ENCODE results near the gene HSP90B1. TPM values are rescaled to one million over a fixed set of nuclear protein-coding genes. Genes with fewer than 3 reads are reported as not detected.
A peak's percentile ranks its signal among the peaks of the same experiment; 100 is the strongest.

The HSP90B1 gene
- 982 and 1,069 TPM in 2 replicates for total RNA-seq (2014; rRNA removed; shearing (Covaris generic))
- 962 and 1,044 TPM in 2 replicates for polyA plus RNA-seq (2015; cell fraction: cytosol; rRNA removed)
- 1,147 and 1,501 TPM in 2 replicates for polyA plus RNA-seq (2015; cell fraction: nucleus; rRNA removed)

- in situ Hi-C loops (cut with HindIII; ENCODE audit: low pct_unique_long_range_greater_than_20kb, low sequenced_read_pairs), result no loop called here
Measured at GRCh38 chr12:103930034-103930786, at the start of gene HSP90B1. TSS of gene HSP90B1 (plus strand) at chr12:103930410. CDS start at chr12:103930516, 106 bp downstream.

DNA sequence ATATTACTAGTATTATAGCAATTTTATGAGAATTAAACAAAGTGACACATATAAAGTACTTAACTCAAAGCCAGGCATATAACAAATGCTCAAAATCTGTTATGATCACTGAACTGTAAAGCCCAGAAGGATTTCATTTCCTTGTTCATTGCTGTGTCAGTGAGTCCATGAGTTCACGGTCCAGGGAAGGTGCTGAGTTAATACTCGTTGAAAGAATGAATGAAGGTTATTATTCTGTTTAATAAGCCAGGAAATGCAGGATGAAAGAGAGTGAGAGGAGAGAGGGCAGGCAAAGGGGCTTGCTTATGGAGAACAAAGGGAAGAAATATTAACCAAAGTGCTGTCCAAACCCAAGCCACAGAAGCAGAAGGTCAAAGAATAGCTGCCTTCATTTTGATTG lies 48.9 kb upstream of the HSP90B1 start:
- in situ Hi-C loops (cut with HindIII; ENCODE audit: low pct_unique_long_range_greater_than_20kb, low sequenced_read_pairs), result no loop called here
- DNase-seq (ENCODE audit: low read depth, low spot score), result peak; percentile 15

More at GRCh38 chr12:103930034-103930786, at the start of gene HSP90B1:
- DNase-seq (ENCODE audit: low read depth, low spot score), result peak; percentile 100

DNA sequence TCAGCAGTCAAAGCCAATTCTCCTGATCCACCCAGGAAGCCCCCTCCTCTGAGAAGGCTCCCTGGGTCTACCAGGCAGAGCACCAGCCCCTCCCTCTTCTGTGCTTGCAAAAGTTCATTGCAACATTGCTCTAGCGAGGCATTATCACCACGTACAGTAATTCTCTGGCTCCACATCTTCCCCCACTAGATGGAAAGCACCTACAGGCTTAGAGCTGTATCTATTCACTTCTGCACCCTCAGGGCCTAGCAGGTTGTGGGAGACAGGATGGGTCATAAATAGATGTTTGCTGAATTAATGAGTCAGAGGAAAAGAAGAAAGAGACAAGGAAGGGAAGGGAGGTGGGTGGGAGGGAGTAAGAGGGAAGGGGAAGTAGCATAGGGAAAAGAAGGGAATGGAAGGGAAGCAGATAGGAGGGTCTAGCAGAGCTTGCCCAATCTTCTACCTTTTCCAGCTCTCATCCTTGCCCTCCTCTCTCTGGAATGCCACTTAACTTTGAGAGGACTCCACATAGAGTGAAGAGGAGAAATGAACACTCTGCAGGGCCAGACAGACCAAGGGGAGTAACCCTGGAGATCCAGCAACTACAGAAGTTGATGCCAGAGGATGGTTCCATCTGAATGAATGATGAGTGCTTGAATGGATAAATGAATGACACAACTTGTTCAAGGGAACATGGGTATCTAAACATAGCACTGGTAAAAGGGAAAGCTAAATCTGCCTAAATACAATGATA lies 47.2 kb upstream of the HSP90B1 start:
- in situ Hi-C loops (cut with HindIII; ENCODE audit: low pct_unique_long_range_greater_than_20kb, low sequenced_read_pairs), result no loop called here
- DNase-seq (ENCODE audit: low read depth, low spot score), result no peak

GRCh38 chr12:103883908-103884307 lies 46.3 kb upstream of the HSP90B1 start:
- in situ Hi-C loops (cut with HindIII; ENCODE audit: low pct_unique_long_range_greater_than_20kb, low sequenced_read_pairs), result no loop called here
- DNase-seq (ENCODE audit: low read depth, low spot score), result no peak

DNA sequence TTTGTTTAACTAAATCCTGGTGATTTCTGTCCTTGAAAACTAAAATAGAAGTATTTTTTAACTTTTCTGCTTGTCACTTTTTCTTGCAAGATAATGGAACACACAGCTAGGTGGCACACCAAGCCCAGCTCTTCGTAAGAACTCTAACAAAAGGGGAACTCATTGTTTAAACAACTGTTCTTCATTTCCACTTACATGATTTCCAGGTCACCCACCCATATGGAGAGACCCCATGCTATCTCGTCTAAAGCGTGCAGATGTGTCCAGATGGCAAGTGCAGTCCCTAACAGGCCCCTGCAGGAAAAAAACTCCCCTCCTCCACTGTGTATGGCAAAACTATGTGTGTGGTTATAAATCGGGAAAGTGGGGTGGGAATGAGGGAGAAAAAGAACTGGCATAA lies 45.9 kb upstream of the HSP90B1 start:
- in situ Hi-C loops (cut with HindIII; ENCODE audit: low pct_unique_long_range_greater_than_20kb, low sequenced_read_pairs), result no loop called here
- DNase-seq (ENCODE audit: low read depth, low spot score), result peak; percentile 56

GRCh38 chr12:103886195-103886797 lies 43.9 kb upstream of the HSP90B1 start:
- in situ Hi-C loops (cut with HindIII; ENCODE audit: low pct_unique_long_range_greater_than_20kb, low sequenced_read_pairs), result no loop called here
- DNase-seq (ENCODE audit: low read depth, low spot score), result no peak

GRCh38 chr12:103887738-103888137 lies 42.5 kb upstream of the HSP90B1 start:
- no peak for DNase-seq (ENCODE audit: low read depth, low spot score)
- in situ Hi-C loops (cut with HindIII; ENCODE audit: low pct_unique_long_range_greater_than_20kb, low sequenced_read_pairs), result no loop called here

- in situ Hi-C loops (cut with HindIII; ENCODE audit: low pct_unique_long_range_greater_than_20kb, low sequenced_read_pairs), result no loop called here
- DNase-seq (ENCODE audit: low read depth, low spot score), result no peak
Measured at GRCh38 chr12:103897316-103897715, 32.9 kb upstream of the HSP90B1 start.

DNA sequence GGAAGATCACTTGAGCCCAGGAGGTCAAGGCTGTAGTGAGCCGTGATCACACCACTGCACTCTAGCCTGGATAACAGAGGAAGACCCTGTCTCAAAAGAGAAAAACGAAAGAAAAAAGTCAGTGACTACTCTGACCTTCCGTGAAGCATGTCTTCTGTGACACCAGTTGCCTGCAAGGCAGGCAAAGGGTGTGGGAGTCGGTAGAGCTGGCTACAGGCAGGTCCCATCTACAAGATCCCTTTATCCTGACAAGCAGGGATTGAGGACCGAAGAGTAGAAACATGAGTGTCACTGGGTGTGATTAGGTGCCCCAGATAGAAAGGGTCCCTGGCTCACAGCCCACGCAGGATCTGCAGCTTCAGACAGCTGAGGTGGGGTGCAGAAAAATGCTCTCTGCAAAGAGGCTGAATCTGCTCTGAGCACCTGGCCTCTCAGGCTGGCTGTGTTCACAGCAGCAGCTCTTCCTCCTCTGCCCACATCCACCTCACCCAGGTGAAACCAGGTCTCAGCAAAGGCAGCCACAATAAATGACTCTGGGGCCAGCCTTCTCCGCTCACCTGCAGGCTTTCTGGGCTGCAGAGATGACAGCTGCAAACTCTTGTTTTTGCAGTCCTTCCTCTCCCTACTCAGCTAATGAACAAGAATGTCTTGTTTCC lies 28.6 kb upstream of the HSP90B1 start:
- DNase-seq (ENCODE audit: low read depth, low spot score), result no peak
- in situ Hi-C loops (cut with HindIII; ENCODE audit: low pct_unique_long_range_greater_than_20kb, low sequenced_read_pairs), result no loop called here

DNA sequence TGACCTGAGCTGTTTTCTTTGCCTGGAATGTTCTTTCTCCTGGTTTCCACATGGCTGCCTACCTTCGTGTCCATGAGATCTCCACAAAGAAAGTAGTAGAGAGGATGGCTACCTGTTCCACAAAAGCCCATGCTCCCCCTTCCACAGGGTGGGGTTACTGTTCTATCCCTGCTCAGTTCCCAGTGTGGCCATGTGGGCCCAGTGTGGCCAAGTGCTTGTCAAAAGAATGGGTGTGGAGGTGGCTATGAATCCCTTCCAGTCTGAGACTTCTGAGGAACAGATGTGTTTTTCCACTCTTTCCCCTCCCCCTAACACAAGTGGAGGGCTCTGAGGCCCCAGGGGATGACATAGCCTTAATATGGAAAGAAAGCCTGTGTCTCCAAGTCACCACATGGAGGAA lies 26.2 kb upstream of the HSP90B1 start:
- no peak for DNase-seq (ENCODE audit: low read depth, low spot score)
- in situ Hi-C loops (cut with HindIII; ENCODE audit: low pct_unique_long_range_greater_than_20kb, low sequenced_read_pairs), result no loop called here

DNA sequence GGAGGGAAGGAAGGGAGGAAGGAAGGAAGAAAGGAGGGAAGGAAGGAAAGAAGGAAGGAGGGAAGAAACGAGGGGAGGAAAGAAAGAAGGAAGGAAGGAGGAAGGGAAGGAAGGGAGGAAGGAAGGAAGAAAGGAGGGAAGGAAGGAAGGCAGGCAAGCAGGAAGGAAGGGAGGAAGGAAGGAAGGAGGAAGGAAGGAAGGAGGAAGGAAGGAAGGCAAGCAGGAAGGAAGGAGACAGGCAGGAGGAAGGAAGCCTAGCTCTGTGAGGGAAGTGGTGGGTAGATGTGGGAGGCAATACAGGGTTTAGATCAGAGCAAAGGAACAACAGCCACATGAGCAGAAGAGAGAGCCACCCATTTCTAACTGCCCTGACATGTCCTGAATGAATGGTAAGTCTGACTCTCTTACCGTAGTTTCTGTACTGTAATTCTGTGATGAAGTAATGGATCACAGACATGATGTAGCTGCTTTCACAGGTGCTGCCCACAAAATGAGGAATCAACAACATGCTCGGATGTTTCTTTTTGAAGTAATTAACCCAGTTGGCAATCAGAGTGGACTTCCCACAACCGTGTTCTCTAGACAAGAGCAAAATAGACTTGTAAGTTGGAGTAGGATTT lies 24.4 kb upstream of the HSP90B1 start:
- DNase-seq (ENCODE audit: low read depth, low spot score), result no peak
- in situ Hi-C loops (cut with HindIII; ENCODE audit: low pct_unique_long_range_greater_than_20kb, low sequenced_read_pairs), result no loop called here

GRCh38 chr12:103908246-103908541 lies 22.0 kb upstream of the HSP90B1 start:
- in situ Hi-C loops (cut with HindIII; ENCODE audit: low pct_unique_long_range_greater_than_20kb, low sequenced_read_pairs), result no loop called here
- DNase-seq (ENCODE audit: low read depth, low spot score), result no peak

GRCh38 chr12:103908877-103909276 lies 21.3 kb upstream of the HSP90B1 start:
- DNase-seq (ENCODE audit: low read depth, low spot score), result peak; percentile 45
- in situ Hi-C loops (cut with HindIII; ENCODE audit: low pct_unique_long_range_greater_than_20kb, low sequenced_read_pairs), result no loop called here

DNA sequence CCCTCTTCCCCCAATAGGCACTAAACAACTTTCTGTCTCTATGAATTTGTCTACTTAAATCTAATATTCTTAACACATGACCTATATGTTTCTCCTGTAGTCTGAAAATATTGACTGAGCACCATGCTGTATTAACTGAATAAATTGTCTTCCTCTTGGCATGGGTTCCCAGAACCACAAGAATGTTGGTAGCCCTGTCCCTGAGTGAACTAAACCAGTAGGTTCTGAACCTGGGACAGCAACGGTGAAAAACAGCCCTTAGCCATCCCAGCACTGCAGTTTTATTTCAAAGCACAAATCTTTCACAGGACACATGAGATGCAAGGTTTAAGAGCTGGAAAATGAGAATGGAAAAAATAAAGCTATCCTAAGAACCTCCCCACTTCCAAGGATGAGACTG lies 20.4 kb upstream of the HSP90B1 start:
- no peak for DNase-seq (ENCODE audit: low read depth, low spot score)
- in situ Hi-C loops (cut with HindIII; ENCODE audit: low pct_unique_long_range_greater_than_20kb, low sequenced_read_pairs), result no loop called here

GRCh38 chr12:103912069-103912468 lies 18.1 kb upstream of the HSP90B1 start:
- in situ Hi-C loops (cut with HindIII; ENCODE audit: low pct_unique_long_range_greater_than_20kb, low sequenced_read_pairs), result no loop called here

GRCh38 chr12:103913100-103913499 lies 17.1 kb upstream of the HSP90B1 start:
- DNase-seq (ENCODE audit: low read depth, low spot score), result no peak
- in situ Hi-C loops (cut with HindIII; ENCODE audit: low pct_unique_long_range_greater_than_20kb, low sequenced_read_pairs), result no loop called here

More at GRCh38 chr12:103912069-103912468, 18.1 kb upstream of the HSP90B1 start:
- DNase-seq (ENCODE audit: low read depth, low spot score), result no peak

DNA sequence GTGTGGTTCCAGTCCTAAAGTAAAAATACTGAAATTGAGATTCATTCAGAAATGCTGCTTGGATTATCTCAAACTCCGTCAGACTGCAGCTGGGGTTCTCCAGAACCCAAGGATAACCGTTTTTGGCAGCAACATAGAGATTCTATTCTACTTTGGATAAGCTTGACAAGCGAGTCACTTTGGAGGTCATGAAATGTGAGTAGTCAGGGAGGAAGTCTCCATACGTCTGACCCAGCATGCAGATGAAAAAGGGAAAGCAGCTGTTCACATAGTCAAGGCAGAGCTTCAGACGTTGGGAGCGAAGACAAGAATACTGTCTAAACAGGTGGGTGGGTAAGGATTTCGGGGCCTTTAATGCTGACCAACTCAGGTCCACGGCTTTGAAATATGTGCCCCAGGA lies 14.9 kb upstream of the HSP90B1 start:
- no peak for DNase-seq (ENCODE audit: low read depth, low spot score)
- in situ Hi-C loops (cut with HindIII; ENCODE audit: low pct_unique_long_range_greater_than_20kb, low sequenced_read_pairs), result no loop called here

DNA sequence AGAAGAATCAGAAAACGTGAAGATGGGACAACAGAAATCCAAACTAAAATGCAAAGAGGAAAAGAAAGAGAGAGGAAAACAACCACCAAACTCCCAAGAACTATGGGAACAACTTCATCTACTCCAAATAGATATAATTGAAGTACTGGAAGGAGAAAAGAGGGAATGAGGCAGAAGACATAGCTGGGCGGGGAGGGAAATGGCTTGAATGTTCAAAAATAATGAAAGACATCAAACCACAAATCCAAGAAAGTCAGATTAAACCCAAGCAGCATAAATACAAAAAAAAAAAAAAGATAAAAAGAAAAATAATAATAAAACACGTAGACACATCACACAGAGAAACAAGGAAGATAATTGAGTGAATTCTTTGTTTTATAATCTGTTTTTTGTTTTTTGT lies 12.3 kb upstream of the HSP90B1 start:
- in situ Hi-C loops (cut with HindIII; ENCODE audit: low pct_unique_long_range_greater_than_20kb, low sequenced_read_pairs), result no loop called here
- DNase-seq (ENCODE audit: low read depth, low spot score), result no peak

Measured in SK-MEL-5 (cell line).